ENCODE data around the gene PSAPL1.

The PSAPL1 gene

GRCh38 chr4:7434766-7435150 lies at the start of gene PSAPL1:
TSS of gene PSAPL1 (minus strand) at chr4:7434930. CDS start at chr4:7434879, 51 bp downstream.
- no peak for DNase-seq (ENCODE audit: low read depth in 2 of 2, low spot score in 1 of 2)

- no peak for DNase-seq (ENCODE audit: low read depth in 2 of 2, low spot score in 1 of 2)
Measured at GRCh38 chr4:7481227-7481626, 46.5 kb upstream of the PSAPL1 start.

GRCh38 chr4:7480423-7480822 lies 45.7 kb upstream of the PSAPL1 start:
- DNase-seq (ENCODE audit: low read depth in 2 of 2, low spot score in 1 of 2) = no peak

GRCh38 chr4:7478665-7479064 lies 43.9 kb upstream of the PSAPL1 start:
- DNase-seq (ENCODE audit: low read depth in 2 of 2, low spot score in 1 of 2) = no peak

GRCh38 chr4:7477695-7478094 lies 43.0 kb upstream of the PSAPL1 start:
- DNase-seq (ENCODE audit: low read depth in 2 of 2, low spot score in 1 of 2) = no peak

GRCh38 chr4:7476820-7477219 lies 42.1 kb upstream of the PSAPL1 start:
- DNase-seq (ENCODE audit: low read depth in 2 of 2, low spot score in 1 of 2) = no peak

GRCh38 chr4:7475207-7475606 lies 40.5 kb upstream of the PSAPL1 start:
- no peak for DNase-seq (ENCODE audit: low read depth in 2 of 2, low spot score in 1 of 2)

GRCh38 chr4:7474320-7474719 lies 39.6 kb upstream of the PSAPL1 start:
- no peak for DNase-seq (ENCODE audit: low read depth in 2 of 2, low spot score in 1 of 2)

- no peak for DNase-seq (ENCODE audit: low read depth in 2 of 2, low spot score in 1 of 2)
Measured at GRCh38 chr4:7473081-7473480, 38.4 kb upstream of the PSAPL1 start.

GRCh38 chr4:7472442-7473013 lies 37.8 kb upstream of the PSAPL1 start:
- no peak for DNase-seq (ENCODE audit: low read depth in 2 of 2, low spot score in 1 of 2)

- DNase-seq (ENCODE audit: low read depth in 2 of 2, low spot score in 1 of 2) = no peak
Measured at GRCh38 chr4:7470522-7471128, 35.9 kb upstream of the PSAPL1 start.

GRCh38 chr4:7470111-7470510 lies 35.4 kb upstream of the PSAPL1 start:
- DNase-seq (ENCODE audit: low read depth in 2 of 2, low spot score in 1 of 2) = no peak

GRCh38 chr4:7469023-7469422 lies 34.3 kb upstream of the PSAPL1 start:
- DNase-seq (ENCODE audit: low read depth in 2 of 2, low spot score in 1 of 2) = no peak

- DNase-seq (ENCODE audit: low read depth in 2 of 2, low spot score in 1 of 2) = no peak
Measured at GRCh38 chr4:7467471-7467870, 32.7 kb upstream of the PSAPL1 start.

GRCh38 chr4:7466904-7467303 lies 32.2 kb upstream of the PSAPL1 start:
- no peak for DNase-seq (ENCODE audit: low read depth in 2 of 2, low spot score in 1 of 2)

- DNase-seq (ENCODE audit: low read depth in 2 of 2, low spot score in 1 of 2) = no peak
Measured at GRCh38 chr4:7466215-7466614, 31.5 kb upstream of the PSAPL1 start.

- no peak for DNase-seq (ENCODE audit: low read depth in 2 of 2, low spot score in 1 of 2)
Measured at GRCh38 chr4:7465017-7465416, 30.3 kb upstream of the PSAPL1 start.

GRCh38 chr4:7464259-7464655 lies 29.5 kb upstream of the PSAPL1 start:
- DNase-seq (ENCODE audit: low read depth in 2 of 2, low spot score in 1 of 2) = no peak

- DNase-seq (ENCODE audit: low read depth in 2 of 2, low spot score in 1 of 2) = no peak
Measured at GRCh38 chr4:7463566-7464258, 29.0 kb upstream of the PSAPL1 start.

GRCh38 chr4:7462509-7462971 lies 27.8 kb upstream of the PSAPL1 start:
- no peak for DNase-seq (ENCODE audit: low read depth in 2 of 2, low spot score in 1 of 2)

- DNase-seq (ENCODE audit: low read depth in 2 of 2, low spot score in 1 of 2) = no peak
Measured at GRCh38 chr4:7461230-7461629, 26.5 kb upstream of the PSAPL1 start.

- no peak for DNase-seq (ENCODE audit: low read depth in 2 of 2, low spot score in 1 of 2)
Measured at GRCh38 chr4:7460566-7460965, 25.8 kb upstream of the PSAPL1 start.

- DNase-seq (ENCODE audit: low read depth in 2 of 2, low spot score in 1 of 2) = no peak
Measured at GRCh38 chr4:7459471-7459870, 24.7 kb upstream of the PSAPL1 start.
